LNCAP (cell line): ENCODE results near the gene MEG3.

ENCODE experiments used
- CTCF ChIP-seq: fragments of 450-650 bp; IDR thresholded peaks from 2 replicates; pipeline ENCODE4 v1.5.1; 2017; ENCODE audit warnings: mild to moderate bottlenecking

MEG3 gene

GRCh38 chr14:100785626-100786025 is 40.3 kb upstream of the MEG3 start:
- no peak for TF ChIP-seq CTCF

- no peak for TF ChIP-seq CTCF
Observed at GRCh38 chr14:100786131-100786530, 39.8 kb upstream of the MEG3 start.

- TF ChIP-seq CTCF, result no peak
Observed at GRCh38 chr14:100786576-100787219, 39.2 kb upstream of the MEG3 start.

- no peak for TF ChIP-seq CTCF
Observed at GRCh38 chr14:100787659-100788058, 38.3 kb upstream of the MEG3 start.

- no peak for TF ChIP-seq CTCF
Observed at GRCh38 chr14:100788517-100788916, 37.4 kb upstream of the MEG3 start.

- TF ChIP-seq CTCF, result no peak
Observed at GRCh38 chr14:100788942-100789341, 37.0 kb upstream of the MEG3 start.

GRCh38 chr14:100789460-100790417 is 36.2 kb upstream of the MEG3 start:
- TF ChIP-seq CTCF, result no peak
